Tibial artery (tissue), 4 donors: ENCODE measurements around the gene TMA7.

Source experiments
- DNase-seq, 2 donors: peaks; one replicate each; pipeline ENCODE4 v3.0.0-alpha.2; 2019
- H3K27ac ChIP-seq, 2 donors: fragments of 200-600 bp; sonication (generic) in 1 of 2; 1 replicate in 1 of 2; 2 replicates in 1 of 2; pipeline ENCODE4 v1.5.1; 2018 to 2019; ENCODE audit warnings: mild to moderate bottlenecking in 1 of 2
- H3K27me3 ChIP-seq, 2 donors: fragments of 200-600 bp; sonication (generic) in 1 of 2; one replicate each; pipeline versions ENCODE4 v1.5.1 to v1.6.0; 2016 to 2019
- H3K36me3 ChIP-seq, 3 donors: fragments of 200-600 bp; sonication (generic) in 2 of 3; one replicate each; pipeline ENCODE4 v1.5.1; 2016 to 2019; ENCODE audit warnings: mild to moderate bottlenecking in 2 of 3
- H3K4me1 ChIP-seq, 4 donors: fragments of 200-600 bp; sonication (generic) in 2 of 4; 1 replicate in 3 of 4; 2 replicates in 1 of 4; pipeline ENCODE4 v1.5.1; 2016 to 2019
- H3K4me3 ChIP-seq, 2 donors: fragments of 200-600 bp; sonication (generic) in 1 of 2; 1 replicate in 1 of 2; 2 replicates in 1 of 2; pipeline ENCODE4 v1.5.1; 2018 to 2019; ENCODE audit warnings: mild to moderate bottlenecking in 2 of 2
- H3K9me3 ChIP-seq, 3 donors: fragments of 200-600 bp; sonication (generic) in 1 of 3; one replicate each; pipeline ENCODE4 v1.5.1; 2016 to 2019
- CTCF ChIP-seq, 2 experiments: fragments of 200-600 bp in 1 of 2; fragments of 450-650 bp in 1 of 2; IDR thresholded peaks; one replicate each; pipeline ENCODE4 v1.5.1; 2017 to 2019; ENCODE audit warnings: antibody characterized with exemption in 2 of 2, mild to moderate bottlenecking in 1 of 2, moderate library complexity in 1 of 2
- intact Hi-C: fragments of 100-400 bp; cut with DNase I; formaldehyde crosslinking; loops from one replicate; pipeline ENCODE4 v1.15.0; 2023; ENCODE audit warnings: low total_unique reads

TMA7 gene

DNA sequence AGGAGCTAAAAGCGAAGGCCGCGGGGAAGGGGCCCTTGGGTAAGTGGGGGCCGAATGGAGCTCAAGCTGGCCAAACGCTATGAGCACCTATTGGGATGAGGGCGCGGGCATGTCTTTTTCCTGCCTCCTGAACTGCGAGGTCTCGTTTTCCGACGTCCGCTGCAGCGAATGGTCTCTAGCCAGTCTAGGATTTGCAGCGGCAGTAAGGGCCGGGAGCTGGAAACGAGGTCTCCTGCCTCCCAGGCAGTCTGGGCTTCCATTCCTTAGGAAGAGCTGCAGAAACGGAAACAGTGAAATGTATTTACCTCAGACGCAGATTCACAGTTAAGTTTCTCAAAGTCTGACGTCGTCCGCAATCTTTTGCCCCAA, 517 bp downstream of the TMA7 start:
- DNase-seq: no peak
- Histone ChIP-seq H3K27me3 (no peaks in the 10 kb centered on the region), H3K27ac (peak overlapping the region; percentile 93 to 94), H3K36me3 (peaks cover 7 to 37% (median 29%) of the 10 kb centered on the region in 3 donors), H3K9me3 (no peaks in the 10 kb centered on the region), H3K4me1 (peaks cover 5 to 32% (median 18%) of the 10 kb centered on the region in 4 donors), H3K4me3 (peak overlapping the region; percentile 84 to 96)
- no peak for TF ChIP-seq CTCF (IDR thresholded peaks at IDR 0.05)
- intact Hi-C loops: no loop called here

DNA sequence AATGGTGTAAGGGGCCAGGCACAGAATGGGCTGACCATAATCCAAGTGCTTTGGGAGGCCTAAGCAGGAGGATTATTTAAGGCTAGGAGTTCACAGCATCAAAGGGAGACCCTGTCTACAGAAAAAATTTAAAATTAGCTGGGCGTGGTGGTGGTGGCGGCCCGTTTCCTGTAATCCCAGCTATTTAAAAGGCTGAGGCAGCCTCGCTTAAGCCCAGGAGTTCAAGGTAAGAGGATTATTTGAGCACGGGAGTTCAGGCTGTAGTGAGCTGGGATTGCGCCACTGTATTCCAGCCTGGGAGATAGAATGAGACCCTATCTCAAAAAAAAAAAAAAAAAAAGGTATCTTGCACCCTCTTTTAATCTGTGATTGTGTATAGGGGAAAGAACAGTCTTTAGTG, 1.9 kb downstream of the TMA7 start:
- Histone ChIP-seq H3K4me1 (peaks cover 5 to 35% (median 25%) of the 10 kb centered on the region in 4 donors), H3K9me3 (no peaks in the 10 kb centered on the region), H3K27ac (peak overlapping the region in 1 of 2 donors; percentile 93), H3K4me3 (peak overlapping the region in 1 of 2 donors; percentile 96), H3K27me3 (no peaks in the 10 kb centered on the region), H3K36me3 (peaks cover 7 to 37% (median 29%) of the 10 kb centered on the region in 3 donors)
- intact Hi-C loops: no loop called here
- no peak for DNase-seq
- no peak for TF ChIP-seq CTCF (IDR thresholded peaks at IDR 0.05)

DNA sequence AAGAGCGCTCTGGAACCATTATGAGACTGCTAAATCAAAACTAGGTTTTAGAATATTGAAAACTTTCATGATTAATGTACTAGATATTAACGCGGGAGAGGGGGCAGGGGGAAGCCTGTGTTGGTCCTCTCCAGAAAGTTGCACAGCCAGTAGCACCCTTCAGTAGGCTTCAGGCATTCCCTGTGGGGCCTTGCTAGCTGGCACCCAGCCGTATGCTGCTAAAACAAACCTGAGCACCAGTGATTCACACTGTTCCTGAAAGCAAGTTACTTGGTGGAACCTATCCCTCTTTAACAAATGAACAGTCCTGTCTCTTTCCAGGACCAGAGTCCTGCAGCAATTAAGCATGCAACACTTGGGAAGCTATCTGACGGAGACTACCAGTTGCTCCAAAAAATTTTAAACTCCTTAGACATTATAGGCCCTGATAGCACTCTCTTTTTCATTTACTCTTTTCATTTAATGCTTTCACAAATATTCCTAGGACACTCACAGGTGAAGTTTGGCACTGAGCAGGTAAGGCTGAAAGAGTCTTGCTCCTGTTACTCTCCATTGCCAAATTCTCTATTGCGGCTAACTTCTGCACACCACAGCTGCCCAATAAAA, 5.3 kb downstream of the TMA7 start:
- peak overlapping the region; percentile 88 to 89 for H3K27ac ChIP-seq
- no peaks in the 10 kb centered on the region for H3K27me3 ChIP-seq
- no peak for TF ChIP-seq CTCF (IDR thresholded peaks at IDR 0.05)
- no peaks in the 10 kb centered on the region for H3K9me3 ChIP-seq
- intact Hi-C loops: no loop called here
- peak overlapping the region in 1 of 2 donors; percentile 71 for H3K4me3 ChIP-seq
- no peak for DNase-seq
- H3K4me1 ChIP-seq: peaks cover 0 to 43% (median 30%) of the 10 kb centered on the region in 4 donors
- peaks cover 7 to 41% (median 29%) of the 10 kb centered on the region in 3 donors for H3K36me3 ChIP-seq

DNA sequence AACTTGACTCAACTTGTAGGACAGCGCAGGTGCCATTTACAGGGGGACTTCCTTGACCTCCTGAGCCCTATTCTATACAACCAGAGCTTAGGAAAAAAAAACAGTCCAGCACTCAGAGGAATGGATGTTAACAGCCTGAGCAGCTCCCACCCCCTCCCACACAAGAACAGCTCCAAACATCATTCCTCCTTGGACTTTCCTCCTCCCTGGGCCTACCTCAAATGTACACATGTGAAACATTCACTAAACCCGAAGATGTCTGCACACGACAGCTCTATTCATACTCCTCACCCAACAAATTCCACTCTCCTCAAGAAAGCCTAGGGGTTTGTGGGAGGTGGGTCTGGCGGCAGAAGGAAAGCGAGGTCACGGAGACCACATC, 6.0 kb downstream of the TMA7 start:
- Histone ChIP-seq H3K4me1 (peaks cover 0 to 39% (median 27%) of the 10 kb centered on the region in 4 donors), H3K9me3 (no peaks in the 10 kb centered on the region), H3K27ac (peak overlapping the region; percentile 88 to 89), H3K27me3 (no peaks in the 10 kb centered on the region), H3K36me3 (peaks cover 7 to 48% (median 29%) of the 10 kb centered on the region in 3 donors), H3K4me3 (peak overlapping the region; percentile 71 to 79)
- intact Hi-C loops: no loop called here
- no peak for TF ChIP-seq CTCF (IDR thresholded peaks at IDR 0.05)
- no peak for DNase-seq

DNA sequence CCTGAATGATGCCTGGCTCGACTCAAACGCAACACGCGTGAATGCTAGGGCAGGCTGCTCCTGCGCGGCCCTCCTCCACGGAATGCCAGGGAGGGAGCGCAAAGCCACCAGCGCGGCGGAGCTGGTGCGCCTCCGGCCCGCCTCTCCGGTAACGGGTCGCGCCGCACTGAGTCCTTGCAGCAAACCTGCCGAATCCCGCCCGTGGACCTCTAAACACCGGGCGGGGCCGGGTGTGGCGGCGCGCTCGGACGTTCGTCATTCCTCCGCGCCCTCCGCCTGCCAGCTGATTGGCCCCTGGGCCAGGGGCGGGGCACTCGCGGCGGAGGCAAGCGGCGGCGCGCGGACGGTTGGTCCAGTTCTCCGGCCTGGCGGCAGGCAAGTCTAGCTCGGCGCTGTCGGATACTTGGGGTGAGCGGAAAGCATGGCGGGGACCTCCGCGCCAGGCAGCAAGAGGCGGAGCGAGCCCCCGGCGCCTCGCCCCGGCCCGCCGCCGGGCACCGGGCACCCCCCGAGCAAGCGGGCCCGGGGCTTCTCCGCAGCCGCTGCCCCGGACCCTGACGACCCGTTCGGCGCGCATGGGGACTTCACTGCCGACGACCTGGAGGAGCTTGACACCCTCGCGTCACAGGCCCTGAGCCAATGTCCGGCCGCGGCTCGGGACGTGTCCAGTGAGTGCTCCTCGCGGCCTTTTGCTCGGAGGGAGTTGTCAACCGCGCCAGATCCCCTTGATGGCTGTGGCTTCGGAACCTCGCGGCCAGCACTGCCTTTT, 6.6 kb downstream of the TMA7 start, which contains the start of gene ATRIP:
Gene ATRIP (plus strand): TSS at position 313 of the 769 bp plus-strand sequence. CDS start 109 bp downstream, at position 422.
- Histone ChIP-seq H3K36me3 (peaks cover 7 to 53% (median 33%) of the 10 kb centered on the region in 3 donors), H3K4me1 (peaks cover 0 to 33% (median 22%) of the 10 kb centered on the region in 4 donors), H3K27me3 (no peaks in the 10 kb centered on the region), H3K4me3 (peak within 1 kb of the TSS; percentile 71 to 79), H3K9me3 (no peaks in the 10 kb centered on the region), H3K27ac (peak within 1 kb of the TSS; percentile 88 to 89)
- intact Hi-C loops: no loop called here
- DNase-seq: peak; percentile 88 to 95
- TF ChIP-seq CTCF (IDR thresholded peaks at IDR 0.05): no peak
